ENCODE measurements around the gene ABI1. TPM values are rescaled to one million over a fixed set of nuclear protein-coding genes. Genes with fewer than 3 reads are reported as not detected.

ABI1 gene
- total and polyA plus RNA-seq, 2 of the 4 experiments (the other 2 are of a cell fraction), result 49.6 to 71.3 TPM

DNA sequence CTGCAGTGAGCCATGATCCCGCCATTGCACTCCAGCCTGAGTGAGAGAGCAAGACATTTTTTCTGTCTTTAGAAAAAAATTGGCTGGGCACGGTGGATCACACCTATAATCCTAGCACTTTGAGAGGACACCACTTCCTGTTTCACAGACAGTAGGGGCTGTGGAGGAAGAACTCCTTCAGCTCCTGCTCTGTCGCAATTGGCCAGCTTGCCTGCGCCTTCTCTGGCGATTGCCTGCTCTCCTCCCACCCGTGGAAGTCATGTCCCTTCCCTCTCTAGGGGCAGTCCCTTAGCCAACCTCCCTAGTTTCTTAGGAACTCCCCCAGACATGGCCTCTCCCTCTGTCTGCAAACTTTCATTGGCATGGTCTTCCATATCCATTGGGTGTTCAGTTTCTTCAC, 154.6 kb downstream of the ABI1 start:
- Histone ChIP-seq H4K8ac (ENCODE audit: low read depth in 2 of 2, low read length in 2 of 2) (no peak overlapping the region), H3K4me1 (ENCODE audit: control insufficient read depth, insufficient read depth, low read length) (no peaks in the 10 kb centered on the region), H3K27me3 (ENCODE audit: control insufficient read depth, insufficient read depth, low read length) (no peaks in the 10 kb centered on the region), H3K9me3 (ENCODE audit: control insufficient read depth, insufficient read depth, low read length) (no peaks in the 10 kb centered on the region), H3K79me1 (ENCODE audit: low read depth in 1 of 2, low read length in 2 of 2) (peaks cover 10% of the 10 kb centered on the region in 2 experiments; a peak in 3 of 4 replicates), H3K14ac (replicated peaks; ENCODE audit: low read depth, low read length) (no peak overlapping the region), H2AK5ac (ENCODE audit: low read depth, low read length) (no peak overlapping the region), H2BK5ac (ENCODE audit: low read depth, low read length, poor library complexity, severe bottlenecking) (no peak overlapping the region), H2AK9ac (replicated peaks; ENCODE audit: low read depth, low read length, poor library complexity) (no peak overlapping the region), H3K27ac (ENCODE audit: insufficient read depth, low read length) (no peak overlapping the region), H3K56ac (ENCODE audit: extremely low read depth, insufficient read depth, low read length) (no peak overlapping the region), H2BK120ac (ENCODE audit: low read depth, low read length) (no peak overlapping the region), H3K23ac (ENCODE audit: low read depth, low read length) (no peak overlapping the region), H3K4me2 (ENCODE audit: low read depth, low read length) (no peak overlapping the region), H3K4me3 (ENCODE audit: insufficient read depth, low read depth, low read length) (no peak overlapping the region), H2AFZ (replicated peaks; ENCODE audit: low read length, poor library complexity) (no peak overlapping the region), H3K9me1 (ENCODE audit: insufficient read depth, low read length) (no peaks in the 10 kb centered on the region; the same call in 1 of the 2 replicates), H4K20me1 (ENCODE audit: insufficient read depth, low read length) (no peaks in the 10 kb centered on the region), H3K9ac (ENCODE audit: low read depth, low read length) (no peak overlapping the region), H3K18ac (ENCODE audit: low read depth, low read length) (no peak overlapping the region), H3K4ac (ENCODE audit: low read depth, low read length) (no peak overlapping the region), H4K5ac (ENCODE audit: low read depth, low read length) (no peak overlapping the region), H2BK20ac (ENCODE audit: low read depth, low read length) (no peak overlapping the region), H3K36me3 (ENCODE audit: control insufficient read depth, insufficient read depth, low read length) (peaks cover 22% of the 10 kb centered on the region), H2BK15ac (ENCODE audit: low read depth, low read length) (no peak overlapping the region), H4K91ac (ENCODE audit: insufficient read depth, low read depth, low read length) (no peak overlapping the region)
- dilution Hi-C loops (cut with HindIII; ENCODE audit: low sequenced_read_pairs, unreplicated experiment) (no loop called here), intact Hi-C loops (cut with micrococcal nuclease) (no loop called here), in situ Hi-C loops (cut with MboI; ENCODE audit: low sequenced_read_pairs) (no loop called here)
- no peak for ATAC-seq (ENCODE audit: low read depth)
- POLR2A ChIA-PET (ENCODE audit: unreplicated experiment), result no interaction called here
- CTCF ChIA-PET, result interaction anchor here (2.1 kb wide), 1 partner anchor 19 kb away, joined by 10 read pairs; no protein-coding TSS in a partner anchor
- BruUV-seq (replicated peaks), result no TSS peak
- 63% methylated on average over 2 of the region's 6 CpGs; no CpG with 5 or more reads in 1 of the 2 experiments for WGBS, 2 experiments (ENCODE audit: extremely low coverage in 2 of 2, insufficient read length in 1 of 2)
- no peak for DNase-seq
- TF ChIP-seq, protein P1, sequence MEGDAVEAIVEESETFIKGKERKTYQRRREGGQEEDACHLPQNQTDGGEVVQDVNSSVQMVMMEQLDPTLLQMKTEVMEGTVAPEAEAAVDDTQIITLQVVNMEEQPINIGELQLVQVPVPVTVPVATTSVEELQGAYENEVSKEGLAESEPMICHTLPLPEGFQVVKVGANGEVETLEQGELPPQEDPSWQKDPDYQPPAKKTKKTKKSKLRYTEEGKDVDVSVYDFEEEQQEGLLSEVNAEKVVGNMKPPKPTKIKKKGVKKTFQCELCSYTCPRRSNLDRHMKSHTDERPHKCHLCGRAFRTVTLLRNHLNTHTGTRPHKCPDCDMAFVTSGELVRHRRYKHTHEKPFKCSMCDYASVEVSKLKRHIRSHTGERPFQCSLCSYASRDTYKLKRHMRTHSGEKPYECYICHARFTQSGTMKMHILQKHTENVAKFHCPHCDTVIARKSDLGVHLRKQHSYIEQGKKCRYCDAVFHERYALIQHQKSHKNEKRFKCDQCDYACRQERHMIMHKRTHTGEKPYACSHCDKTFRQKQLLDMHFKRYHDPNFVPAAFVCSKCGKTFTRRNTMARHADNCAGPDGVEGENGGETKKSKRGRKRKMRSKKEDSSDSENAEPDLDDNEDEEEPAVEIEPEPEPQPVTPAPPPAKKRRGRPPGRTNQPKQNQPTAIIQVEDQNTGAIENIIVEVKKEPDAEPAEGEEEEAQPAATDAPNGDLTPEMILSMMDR (conservative IDR thresholded peaks at IDR 0.05; ENCODE audit: low read depth, low read length), result no peak
- TF ChIP-seq, protein P2, sequence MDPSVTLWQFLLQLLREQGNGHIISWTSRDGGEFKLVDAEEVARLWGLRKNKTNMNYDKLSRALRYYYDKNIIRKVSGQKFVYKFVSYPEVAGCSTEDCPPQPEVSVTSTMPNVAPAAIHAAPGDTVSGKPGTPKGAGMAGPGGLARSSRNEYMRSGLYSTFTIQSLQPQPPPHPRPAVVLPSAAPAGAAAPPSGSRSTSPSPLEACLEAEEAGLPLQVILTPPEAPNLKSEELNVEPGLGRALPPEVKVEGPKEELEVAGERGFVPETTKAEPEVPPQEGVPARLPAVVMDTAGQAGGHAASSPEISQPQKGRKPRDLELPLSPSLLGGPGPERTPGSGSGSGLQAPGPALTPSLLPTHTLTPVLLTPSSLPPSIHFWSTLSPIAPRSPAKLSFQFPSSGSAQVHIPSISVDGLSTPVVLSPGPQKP (IDR thresholded peaks at IDR 0.05; ENCODE audit: borderline replicate concordance, low read depth, low read length), result no peak
- TF ChIP-seq RCOR1 (IDR thresholded peaks at IDR 0.05; ENCODE audit: insufficient replicate concordance, low read length) (no peak), POLR2A (IDR thresholded peaks at IDR 0.05; ENCODE audit: low read depth, low read length) (no peak), CEBPB (IDR thresholded peaks at IDR 0.05; ENCODE audit: low read depth, low read length) (no peak), SMC3 (IDR thresholded peaks at IDR 0.05; ENCODE audit: low read depth, low read length) (no peak), RAD21 (IDR thresholded peaks at IDR 0.05; ENCODE audit: low read length) (no peak), CHD1 (IDR thresholded peaks at IDR 0.05; ENCODE audit: low read depth, low read length) (no peak), BHLHE40 (IDR thresholded peaks at IDR 0.05; ENCODE audit: low read depth, low read length) (no peak), NFE2L2 (IDR thresholded peaks at IDR 0.05; ENCODE audit: low read depth, low read length) (no peak)
